Neutrophil (primary cell): Measurements from ENCODE around the gene OR2A7.
"Not testable (repeated sequence)": the region's sequence is repeated elsewhere in the genome, so short reads cannot be mapped to it uniquely, and the experiment has no call there.

ENCODE experiments used
- H3K27ac ChIP-seq: fragments of 200-600 bp; sonication (generic); 2 replicates; pipeline ENCODE4 v1.5.1; 2016; ENCODE audit warnings: mild to moderate bottlenecking, moderate library complexity
- H3K27me3 ChIP-seq: fragments of 200-600 bp; sonication (generic); 2 replicates; pipeline ENCODE4 v1.6.0; 2016; ENCODE audit warnings: mild to moderate bottlenecking
- H3K36me3 ChIP-seq: fragments of 200-600 bp; sonication (generic); 2 replicates; pipeline ENCODE4 v1.5.1; 2017
- H3K4me1 ChIP-seq, 2 experiments: fragments of 200-600 bp in 1 of 2; sonication (generic) in 1 of 2; 1 replicate in 1 of 2; 2 replicates in 1 of 2; pipeline versions ENCODE4 v1.5.1 to v1.6.1; 2013 to 2016; ENCODE audit warnings: low read depth in 1 of 2, low read length in 1 of 2, mild to moderate bottlenecking in 1 of 2, moderate library complexity in 1 of 2; ENCODE audit not compliant: control insufficient read depth in 1 of 2, insufficient read depth in 1 of 2
- H3K4me3 ChIP-seq, 2 experiments: fragments of 200-600 bp in 1 of 2; sonication (generic) in 1 of 2; 1 replicate in 1 of 2; 2 replicates in 1 of 2; pipeline ENCODE4 v1.5.1; 2013 to 2016; ENCODE audit warnings: low read depth in 1 of 2, low read length in 1 of 2, mild to moderate bottlenecking in 1 of 2, moderate library complexity in 1 of 2
- H3K9me3 ChIP-seq: fragments of 200-600 bp; sonication (generic); 2 replicates; pipeline ENCODE4 v1.5.1; 2016

OR2A7 gene

GRCh38 chr7:144239365-144239764 is 25.2 kb downstream of the OR2A7 start, which contains the start of gene OR2A42:
TSS of gene OR2A42 (minus strand) at chr7:144239605. CDS start at chr7:144232843, 6,762 bp downstream.
- not testable (repeated sequence) for H3K36me3 ChIP-seq, H3K9me3 ChIP-seq, H3K27ac ChIP-seq, H3K4me3 ChIP-seq, H3K4me1 ChIP-seq, H3K27me3 ChIP-seq

DNA sequence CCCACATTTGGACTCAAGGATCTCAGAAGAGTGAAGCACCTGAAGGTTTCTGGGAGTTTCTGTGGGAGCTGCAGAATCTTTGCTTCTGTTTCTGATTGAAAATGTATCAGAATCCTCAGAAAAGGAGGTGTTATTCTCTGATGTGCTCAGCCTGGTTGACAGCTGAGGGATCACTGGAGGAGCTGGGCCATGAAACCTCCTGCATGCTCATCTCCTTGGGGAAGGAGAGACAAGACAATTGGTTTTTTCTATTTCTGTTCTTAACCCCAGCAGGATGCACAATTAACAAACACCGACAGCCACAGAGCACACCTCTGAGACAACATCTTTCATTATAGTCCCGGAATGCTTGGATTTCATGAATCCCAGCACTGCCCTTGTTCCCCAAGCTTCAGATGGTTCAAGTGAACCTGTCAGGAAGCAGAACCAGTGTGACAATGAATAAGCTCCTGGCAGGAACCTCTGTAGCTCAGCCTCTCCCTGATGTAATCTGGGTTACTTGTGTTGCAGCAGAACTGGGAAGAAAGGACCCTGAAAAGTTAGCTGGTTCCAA is 26.0 kb downstream of the OR2A7 start:
- H3K27ac ChIP-seq, H3K4me1 ChIP-seq, H3K36me3 ChIP-seq, H3K27me3 ChIP-seq, H3K4me3 ChIP-seq, H3K9me3 ChIP-seq: not testable (repeated sequence)

GRCh38 chr7:144233039-144233438 is 31.6 kb downstream of the OR2A7 start:
- not testable (repeated sequence) for H3K9me3 ChIP-seq, H3K36me3 ChIP-seq, H3K4me3 ChIP-seq, H3K4me1 ChIP-seq, H3K27ac ChIP-seq, H3K27me3 ChIP-seq

- not testable (repeated sequence) for H3K4me1 ChIP-seq, H3K36me3 ChIP-seq, H3K9me3 ChIP-seq, H3K27ac ChIP-seq, H3K27me3 ChIP-seq, H3K4me3 ChIP-seq
These were observed 33.6 kb downstream of the OR2A7 start for GRCh38 chr7:144231027-144231426.

DNA sequence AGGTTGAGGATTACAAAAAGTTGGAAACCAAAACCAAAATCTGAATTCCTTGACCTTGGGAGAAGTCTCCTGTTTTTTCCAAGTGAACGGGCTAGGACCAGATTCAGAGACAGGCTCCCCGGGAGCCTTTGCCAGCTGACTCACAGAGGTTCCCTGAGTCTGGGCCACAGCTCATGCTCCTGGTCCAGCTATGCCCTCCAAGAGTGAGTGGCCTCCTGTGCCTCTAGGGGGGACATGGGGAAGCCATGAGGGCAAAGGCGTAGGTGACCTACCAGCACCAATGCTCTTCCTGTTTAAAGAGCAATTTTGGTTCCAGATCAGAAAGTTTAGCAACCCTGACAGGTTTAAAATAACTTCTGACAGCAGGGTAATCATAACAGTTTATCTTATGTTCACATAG is 35.8 kb downstream of the OR2A7 start:
- not testable (repeated sequence) for H3K27ac ChIP-seq, H3K4me1 ChIP-seq, H3K36me3 ChIP-seq, H3K27me3 ChIP-seq, H3K9me3 ChIP-seq, H3K4me3 ChIP-seq

GRCh38 chr7:144226866-144227265 is 37.7 kb downstream of the OR2A7 start:
- H3K27ac ChIP-seq, H3K4me1 ChIP-seq, H3K9me3 ChIP-seq, H3K4me3 ChIP-seq, H3K27me3 ChIP-seq, H3K36me3 ChIP-seq: not testable (repeated sequence)

- H3K4me3 ChIP-seq, H3K4me1 ChIP-seq, H3K9me3 ChIP-seq, H3K36me3 ChIP-seq, H3K27me3 ChIP-seq, H3K27ac ChIP-seq: not testable (repeated sequence)
These were observed 40.9 kb downstream of the OR2A7 start for GRCh38 chr7:144223675-144224074.

DNA sequence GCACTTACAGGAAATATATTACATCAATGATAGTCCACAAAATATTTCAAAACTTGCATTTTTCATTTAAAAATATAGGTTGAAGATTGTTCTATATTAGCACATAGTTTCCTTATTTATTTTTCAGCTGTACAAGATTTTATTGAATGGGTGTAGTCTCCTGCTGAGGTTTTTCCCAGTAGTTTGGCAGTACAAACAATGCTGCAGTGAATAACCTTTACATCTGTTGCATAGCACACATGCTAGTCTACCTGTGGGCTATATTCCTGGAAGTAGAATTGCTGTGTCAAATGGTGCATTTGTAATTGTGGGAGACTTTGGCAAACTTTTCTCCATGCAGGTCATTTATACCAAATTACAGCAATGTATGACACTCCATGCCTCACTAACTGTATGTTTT is 44.1 kb downstream of the OR2A7 start:
- H3K27me3 ChIP-seq, H3K4me1 ChIP-seq, H3K4me3 ChIP-seq, H3K9me3 ChIP-seq, H3K27ac ChIP-seq, H3K36me3 ChIP-seq: not testable (repeated sequence)

DNA sequence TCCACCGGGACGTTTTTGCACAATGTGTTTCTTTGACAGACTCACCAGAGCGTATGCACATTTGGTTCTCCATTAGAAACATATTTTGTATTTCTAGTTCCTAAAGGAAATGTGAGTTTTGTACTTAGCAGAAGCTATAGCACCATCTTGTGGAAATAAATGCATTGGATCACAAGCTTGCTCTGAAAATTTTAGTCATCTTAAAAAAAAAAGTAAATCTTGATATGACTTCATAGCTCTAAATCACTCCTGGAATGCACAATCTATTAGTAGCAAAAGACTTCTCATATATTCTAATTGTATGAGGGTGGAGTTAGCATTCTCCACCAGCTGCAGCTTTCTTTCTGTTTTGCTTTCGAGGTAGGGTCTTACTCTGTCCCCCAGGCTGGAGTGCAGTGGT is 45.4 kb downstream of the OR2A7 start:
- not testable (repeated sequence) for H3K9me3 ChIP-seq, H3K4me1 ChIP-seq, H3K36me3 ChIP-seq, H3K4me3 ChIP-seq, H3K27me3 ChIP-seq, H3K27ac ChIP-seq

- not testable (repeated sequence) for H3K4me3 ChIP-seq, H3K27ac ChIP-seq, H3K27me3 ChIP-seq, H3K4me1 ChIP-seq, H3K36me3 ChIP-seq, H3K9me3 ChIP-seq
These were observed 46.0 kb downstream of the OR2A7 start for GRCh38 chr7:144218581-144218980.

GRCh38 chr7:144217200-144217599 is 47.4 kb downstream of the OR2A7 start:
- not testable (repeated sequence) for H3K4me3 ChIP-seq, H3K4me1 ChIP-seq, H3K9me3 ChIP-seq, H3K27ac ChIP-seq, H3K27me3 ChIP-seq, H3K36me3 ChIP-seq
